GM21825 (cell line): ENCODE measurements around the gene TBC1D24.
A peak's percentile ranks its signal among the peaks of the same experiment; 100 is the strongest.

ENCODE experiments used
- ATAC-seq: cut with Tn5 transposase; IDR thresholded peaks from one replicate; pipeline ENCODE4 v1.9.1; 2021; ENCODE audit warnings: mild to moderate bottlenecking, moderate library complexity; ENCODE audit not compliant: unreplicated experiment

The TBC1D24 gene

GRCh38 chr16:2497695-2498484, 23.0 kb downstream of the TBC1D24 start:
- no peak for ATAC-seq

GRCh38 chr16:2498531-2499253, 23.8 kb downstream of the TBC1D24 start:
- no peak for ATAC-seq

GRCh38 chr16:2499454-2499853, 24.5 kb downstream of the TBC1D24 start:
- ATAC-seq = no peak

GRCh38 chr16:2499890-2500429, 25.0 kb downstream of the TBC1D24 start:
- no peak for ATAC-seq

GRCh38 chr16:2500430-2500917, 25.5 kb downstream of the TBC1D24 start:
- ATAC-seq = no peak

- ATAC-seq = peak; percentile 60
These were observed 26.2 kb downstream of the TBC1D24 start for GRCh38 chr16:2500918-2501750.

- no peak for ATAC-seq
These were observed 27.3 kb downstream of the TBC1D24 start for GRCh38 chr16:2501946-2502895.

GRCh38 chr16:2505695-2506094, 30.8 kb downstream of the TBC1D24 start:
- ATAC-seq = no peak

- ATAC-seq = peak; percentile 55
These were observed 32.2 kb downstream of the TBC1D24 start for GRCh38 chr16:2507052-2507659.

GRCh38 chr16:2507665-2508064, 32.7 kb downstream of the TBC1D24 start:
- ATAC-seq = peak; percentile 16

- ATAC-seq = no peak
These were observed 33.9 kb downstream of the TBC1D24 start for GRCh38 chr16:2508722-2509400.

- no peak for ATAC-seq
These were observed 36.3 kb downstream of the TBC1D24 start for GRCh38 chr16:2511128-2511800.

- no peak for ATAC-seq
These were observed 37.2 kb downstream of the TBC1D24 start for GRCh38 chr16:2511996-2512734.

- ATAC-seq = no peak
These were observed 37.9 kb downstream of the TBC1D24 start for GRCh38 chr16:2512735-2513404.

- peak; percentile 64 for ATAC-seq
These were observed 38.7 kb downstream of the TBC1D24 start, which contains the start of gene ATP6V0C for GRCh38 chr16:2513405-2514332. ATP6V0C (plus strand) TSS chr16:2513952; CDS start chr16:2514104, 152 bp downstream.
